Endometrial microvascular endothelial cells (primary cell): ENCODE results near the gene CTSF. TPM values are rescaled to one million over a fixed set of nuclear protein-coding genes. Genes with fewer than 3 reads are reported as not detected.
"Not testable (repeated sequence)": the region's sequence is repeated elsewhere in the genome, so short reads cannot be mapped to it uniquely, and the experiment has no call there.

Experiments used
- in situ Hi-C: cut with HindIII; loops from 2 replicates; pipeline ENCODE4 v1.10.0; 2017; ENCODE audit warnings: low sequenced_read_pairs, low pct_unique_long_range_greater_than_20kb; ENCODE audit errors: inconsistent ontology term
- total RNA-seq: library from RNA; depleted of rRNA; stranded (reverse); fragments of >200 nt; gene quantifications from one replicate; pipeline ENCODE4 v1.2.3, GENCODE V29; 2015; ENCODE audit errors: inconsistent ontology term

CTSF gene
- total RNA-seq, 1 donor from 2014 or later = 17.6 TPM

DNA sequence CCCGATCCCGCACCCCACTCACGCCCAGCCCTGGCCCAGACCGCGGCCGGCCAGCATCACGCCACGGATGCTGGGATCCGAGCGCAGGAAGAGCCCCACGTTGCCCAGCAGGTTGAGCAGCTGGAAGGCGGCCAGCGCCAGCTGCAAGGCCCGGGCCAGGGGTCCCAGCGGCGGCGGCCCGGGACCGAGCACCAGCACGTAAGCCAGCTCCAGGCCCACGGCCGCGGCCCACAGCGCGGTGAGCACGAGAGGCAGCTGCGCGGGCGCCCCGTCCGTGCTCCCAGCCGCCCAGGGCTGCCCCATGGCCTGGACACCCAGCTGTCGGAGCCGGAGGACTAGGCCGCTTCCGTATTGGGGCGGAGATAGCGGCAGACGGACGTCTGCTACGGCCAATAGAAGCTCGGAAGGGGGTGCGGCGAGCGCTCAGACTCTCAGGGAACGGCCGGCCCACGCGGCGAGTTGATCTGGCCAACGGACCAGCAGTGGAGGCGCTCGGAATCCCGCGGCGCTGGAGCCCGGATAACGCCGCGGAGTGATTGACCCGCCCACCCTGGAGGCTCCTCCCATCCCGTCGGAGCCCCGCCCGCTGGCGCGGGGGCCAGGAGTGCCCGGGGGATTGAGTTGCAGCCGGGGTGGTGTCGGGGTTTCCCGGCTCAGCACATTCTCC is 22.6 kb downstream of the CTSF start, which contains the start of gene ZDHHC24:
Gene ZDHHC24, minus strand, starts transcription at position 348 of the 667 bp plus-strand sequence. Its CDS starts 45 bp downstream, at position 303.
- in situ Hi-C loops = no loop called here

DNA sequence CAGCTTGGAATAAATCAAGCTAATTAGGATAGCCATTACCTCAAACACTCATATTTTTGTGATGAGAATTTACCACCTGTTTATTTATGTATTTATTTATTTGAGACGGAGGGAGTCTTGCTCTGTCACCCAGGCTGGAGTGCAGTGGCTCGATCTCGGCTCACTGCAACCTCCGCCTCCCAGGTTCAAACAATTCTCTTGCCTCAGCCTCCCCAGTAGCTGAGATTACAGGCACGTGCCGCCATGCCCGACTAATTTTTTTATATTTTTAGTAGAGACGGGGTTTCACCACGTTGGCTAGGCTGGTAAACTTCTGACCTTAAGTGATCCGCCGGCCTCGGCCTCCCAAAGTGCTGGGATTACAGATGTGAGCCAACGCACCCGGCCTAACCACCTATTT is 23.5 kb downstream of the CTSF start:
- in situ Hi-C loops = not testable (repeated sequence)

DNA sequence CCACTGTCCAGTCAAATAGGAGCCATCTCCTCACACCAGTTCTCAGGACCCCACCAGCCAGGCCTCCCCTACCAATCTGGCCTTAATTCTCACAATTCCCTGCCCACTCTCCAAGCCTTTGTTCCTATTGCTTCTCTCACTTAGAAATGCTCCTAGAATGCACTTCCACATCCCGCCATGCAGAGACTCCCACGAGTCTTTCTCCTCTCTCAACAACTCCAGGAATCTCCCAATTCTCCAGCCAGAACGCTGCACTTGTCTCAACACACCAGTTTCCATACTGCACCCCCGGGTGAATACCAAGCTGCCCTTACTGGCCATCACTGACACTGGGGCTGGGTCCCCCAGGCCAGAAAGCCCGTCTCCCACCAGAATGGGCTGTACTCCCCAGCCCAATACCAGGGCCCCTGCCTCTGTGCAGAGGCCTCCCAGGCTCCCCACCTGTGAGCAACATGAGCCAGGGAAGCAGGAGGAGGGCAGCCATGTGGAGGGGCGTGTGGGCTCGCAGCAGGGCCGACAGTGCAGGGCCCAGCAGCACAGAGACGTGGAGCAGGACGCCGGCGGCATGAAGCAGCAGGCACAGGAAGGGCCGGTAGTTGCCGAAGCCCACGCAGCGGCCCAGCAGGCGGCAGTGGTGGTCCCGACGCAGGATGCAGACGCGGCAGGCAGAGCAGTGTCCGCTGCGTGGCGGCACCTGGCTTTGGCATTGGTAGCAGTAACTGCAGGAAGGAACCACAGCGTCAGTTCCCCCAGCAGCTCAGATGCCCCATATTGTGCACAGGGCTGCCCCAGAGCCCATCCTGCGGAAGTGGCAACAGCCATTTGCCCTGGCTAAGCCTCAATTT is 24.9 kb downstream of the CTSF start:
- in situ Hi-C loops = no loop called here

DNA sequence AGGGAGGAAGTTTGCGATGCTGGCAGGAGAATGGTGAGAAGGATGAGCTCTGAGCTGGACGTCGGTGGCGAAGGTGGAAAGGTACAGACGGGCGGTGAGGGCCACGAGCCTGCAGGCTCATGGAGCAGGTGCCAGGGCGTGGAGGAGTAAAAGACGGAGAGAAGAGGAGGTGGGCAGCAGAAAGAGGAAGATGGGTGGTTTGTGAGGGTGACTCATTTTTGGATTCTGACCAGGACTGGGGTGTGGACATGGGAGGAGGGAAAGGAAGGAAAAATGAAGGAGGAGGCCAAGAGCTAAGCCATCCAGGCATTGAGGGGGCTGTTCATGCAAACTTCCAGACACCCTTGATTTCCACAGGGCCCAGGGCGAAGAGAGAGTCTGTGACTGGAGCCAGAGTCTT is 26.0 kb downstream of the CTSF start:
- in situ Hi-C loops = no loop called here

DNA sequence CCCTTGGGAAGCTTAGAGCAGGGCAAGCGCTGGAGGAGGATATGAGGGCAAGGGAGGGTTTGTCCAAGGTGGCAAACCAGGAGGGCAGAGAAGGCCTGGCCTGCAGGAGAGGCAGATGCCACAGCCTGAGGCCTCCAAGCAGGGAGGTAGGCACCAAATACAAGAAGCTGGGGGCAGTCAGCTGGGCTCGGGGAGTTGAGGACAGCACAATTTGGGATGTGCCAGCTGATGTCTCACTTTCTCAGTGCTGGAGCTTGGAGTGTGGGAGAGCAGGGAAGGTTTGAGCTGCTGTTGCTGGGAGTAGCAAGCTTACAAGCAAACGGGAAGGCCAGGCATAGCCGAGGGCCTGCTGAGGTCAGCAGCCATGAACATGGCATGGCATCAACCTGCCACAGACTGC is 26.5 kb downstream of the CTSF start:
- in situ Hi-C loops = no loop called here

DNA sequence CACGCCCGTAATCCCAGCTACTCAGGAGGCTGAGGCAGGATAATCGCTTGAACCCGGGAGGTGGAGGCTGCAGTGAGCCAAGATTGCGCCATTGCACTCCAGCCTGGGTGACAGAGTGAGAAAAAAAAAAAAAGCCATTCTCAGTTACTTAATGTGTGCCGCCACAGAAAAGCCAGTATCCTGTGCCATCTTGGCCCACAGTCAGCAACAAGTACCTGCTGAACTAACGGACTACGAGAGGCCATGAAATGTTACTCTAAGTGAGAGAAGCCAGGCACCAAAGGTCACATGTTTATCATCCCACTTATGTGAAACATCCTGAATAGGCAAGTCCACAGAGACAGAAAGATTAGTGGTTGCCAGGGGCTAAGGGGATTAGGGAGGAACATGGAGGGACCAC is 27.8 kb downstream of the CTSF start:
- in situ Hi-C loops = not testable (repeated sequence)

DNA sequence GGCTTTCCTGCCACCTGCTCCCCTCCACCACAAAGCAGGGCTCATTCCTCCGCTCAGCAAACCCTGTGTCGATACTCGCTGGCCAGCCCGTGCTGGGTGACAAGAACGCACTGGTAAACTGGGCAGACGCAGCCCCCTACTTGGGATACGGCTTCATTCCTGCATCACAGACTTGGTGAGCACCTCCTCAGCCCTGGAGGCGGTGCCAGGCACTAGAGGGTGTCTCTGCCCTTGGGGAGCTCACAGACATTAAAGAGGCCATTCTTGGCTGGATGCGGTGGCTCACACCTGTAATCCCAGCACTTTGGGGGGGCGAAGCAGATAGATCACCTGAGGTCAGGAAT is 28.6 kb downstream of the CTSF start:
- in situ Hi-C loops = no loop called here

DNA sequence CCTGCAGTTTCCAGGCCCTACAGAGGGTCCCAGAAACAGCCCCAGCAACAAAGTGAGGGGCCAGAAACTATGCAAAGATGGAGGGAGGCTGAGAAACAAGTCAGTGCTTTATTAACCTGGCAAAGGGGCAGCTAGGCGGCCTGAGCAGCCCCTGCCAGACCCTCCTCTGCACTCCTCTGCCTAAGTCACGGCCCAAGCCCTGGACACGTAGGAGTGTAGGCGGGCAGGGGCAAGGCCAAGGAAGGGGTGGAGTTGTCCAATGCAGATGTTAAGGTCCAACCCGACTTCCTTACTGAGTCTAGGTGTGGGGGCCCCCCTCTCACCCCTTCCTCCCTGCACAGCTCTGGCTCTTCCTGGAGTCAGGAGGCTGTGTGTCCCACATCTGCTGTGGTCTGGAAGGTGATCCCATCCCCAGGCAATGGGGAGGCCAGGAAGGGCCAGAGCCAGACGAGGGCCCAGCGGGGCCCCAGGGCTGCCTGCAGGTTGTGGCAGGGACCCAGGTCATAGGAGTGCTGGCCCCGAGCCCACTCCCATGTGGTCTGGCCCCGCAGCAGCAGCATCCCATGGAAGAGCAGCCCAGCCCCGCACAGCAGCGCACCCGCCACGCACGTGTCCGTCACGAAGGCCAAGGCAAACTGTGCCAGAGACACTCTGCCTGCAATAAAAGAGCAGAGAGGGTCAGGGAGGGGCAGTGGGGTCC is 29.1 kb downstream of the CTSF start:
- in situ Hi-C loops = no loop called here

DNA sequence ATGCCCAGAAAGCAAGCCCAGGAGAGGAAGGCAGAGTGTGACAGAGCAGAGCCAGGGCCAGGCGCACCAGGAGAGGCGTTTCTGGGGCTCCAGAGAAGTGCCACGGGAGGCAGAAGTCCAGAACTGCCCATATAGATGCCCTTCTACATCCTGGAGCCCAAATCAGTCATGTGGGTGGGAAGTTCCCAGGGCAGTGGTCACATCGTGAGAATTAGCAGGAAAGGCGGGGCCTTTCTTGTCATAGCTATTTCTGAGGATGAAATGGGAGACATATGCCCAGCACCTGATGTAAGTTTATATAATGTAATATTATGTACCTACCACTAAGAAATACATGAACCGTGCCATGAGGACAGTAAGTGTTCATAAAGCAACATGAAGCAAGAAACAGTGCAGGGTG is 35.6 kb downstream of the CTSF start:
- in situ Hi-C loops = no loop called here

DNA sequence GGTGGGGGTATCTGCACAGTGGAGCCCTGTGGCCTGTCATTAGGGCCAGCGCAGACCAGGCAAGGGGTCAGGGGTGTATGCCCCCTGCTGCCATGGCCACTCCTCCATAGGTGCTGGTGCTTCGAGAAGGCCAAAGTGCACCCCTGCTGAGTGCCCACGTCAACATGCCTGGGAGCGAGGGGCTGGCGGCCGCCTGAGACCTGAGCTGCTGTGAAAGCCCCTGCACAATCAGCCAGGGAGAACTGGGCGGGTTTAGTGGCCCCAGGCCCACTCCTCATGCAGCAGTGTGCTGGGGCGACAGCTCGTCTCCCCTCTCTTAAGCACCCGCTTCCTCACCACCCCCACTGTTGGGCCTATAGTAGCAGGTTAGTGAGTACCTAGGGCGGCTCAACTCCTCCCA is 36.6 kb downstream of the CTSF start:
- in situ Hi-C loops = no loop called here

DNA sequence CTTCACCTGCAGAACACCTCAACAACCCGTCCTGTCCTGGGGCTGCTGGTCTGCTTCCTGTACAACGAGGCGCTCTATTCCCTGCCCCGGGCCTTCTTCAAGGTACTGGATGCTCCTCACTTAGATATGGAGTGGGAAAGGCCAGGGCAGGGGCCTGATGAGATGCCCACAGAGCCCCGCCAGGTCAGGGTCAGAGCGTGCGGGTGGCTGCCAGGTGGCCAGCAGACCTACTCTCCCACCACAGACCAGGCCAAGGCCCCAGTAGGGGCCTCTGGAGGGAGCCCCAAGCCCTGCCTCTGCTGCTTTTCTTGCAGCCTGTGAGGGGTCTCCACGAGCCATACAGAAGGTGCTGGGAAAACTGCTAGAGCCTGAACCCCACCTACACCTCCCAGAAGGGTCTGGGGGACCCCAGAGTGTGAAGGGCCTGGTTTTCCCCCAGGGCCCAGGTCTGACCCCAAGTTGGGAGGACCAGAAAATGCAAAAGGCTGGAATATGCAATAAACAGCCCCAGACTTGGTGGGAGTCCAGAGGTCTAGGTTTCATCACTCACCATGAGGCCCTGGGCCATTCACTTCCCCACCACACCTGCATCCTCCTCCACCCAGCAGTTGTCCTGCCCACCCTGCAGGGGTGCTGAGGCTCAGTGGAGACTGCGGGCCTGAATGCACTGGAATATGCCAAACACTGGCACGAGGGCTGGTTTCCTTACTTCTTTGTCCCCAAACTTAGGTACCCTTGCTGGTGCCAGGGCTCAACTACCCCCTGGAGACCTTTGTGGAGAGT is 37.3 kb downstream of the CTSF start:
- in situ Hi-C loops = no loop called here

DNA sequence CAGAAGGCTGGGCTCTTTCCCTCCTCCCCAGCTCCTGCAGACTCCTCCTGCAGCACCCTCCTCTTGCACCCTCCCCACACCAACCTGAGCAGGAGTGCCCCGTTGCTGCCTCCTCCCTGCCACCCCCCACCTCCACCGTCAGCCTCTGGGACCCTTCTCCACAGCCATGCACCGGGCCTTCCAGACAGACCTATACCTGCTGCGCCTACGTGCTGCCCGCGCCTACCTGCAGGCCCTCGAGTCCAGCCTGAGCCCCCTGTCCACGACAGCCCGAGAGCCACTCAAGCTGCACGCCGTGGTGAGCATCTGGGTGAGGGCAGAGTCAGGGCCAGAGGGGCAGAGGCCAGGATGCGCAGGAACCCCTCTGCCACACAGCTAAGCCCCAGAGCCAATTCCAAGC is 38.8 kb downstream of the CTSF start:
- in situ Hi-C loops = no loop called here

DNA sequence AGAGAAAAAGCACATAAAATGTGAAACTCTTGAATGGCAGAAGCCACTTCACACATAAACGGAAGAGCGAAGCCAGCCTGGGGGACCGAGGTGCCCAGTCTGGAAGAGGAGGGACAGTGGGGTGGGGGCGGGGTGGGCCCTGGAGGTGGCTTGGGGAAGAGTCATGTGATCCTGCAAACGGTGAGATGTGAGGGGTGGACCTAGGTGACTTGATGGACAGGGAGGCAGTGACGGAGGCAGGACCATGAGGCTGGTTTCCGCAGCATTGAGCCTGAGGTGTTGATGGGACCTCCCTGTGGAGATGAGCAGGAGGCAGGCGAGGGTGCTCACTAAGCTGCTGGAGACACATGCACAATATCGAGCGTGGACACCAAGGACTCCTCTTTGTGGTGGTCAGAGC is 39.3 kb downstream of the CTSF start:
- in situ Hi-C loops = no loop called here

DNA sequence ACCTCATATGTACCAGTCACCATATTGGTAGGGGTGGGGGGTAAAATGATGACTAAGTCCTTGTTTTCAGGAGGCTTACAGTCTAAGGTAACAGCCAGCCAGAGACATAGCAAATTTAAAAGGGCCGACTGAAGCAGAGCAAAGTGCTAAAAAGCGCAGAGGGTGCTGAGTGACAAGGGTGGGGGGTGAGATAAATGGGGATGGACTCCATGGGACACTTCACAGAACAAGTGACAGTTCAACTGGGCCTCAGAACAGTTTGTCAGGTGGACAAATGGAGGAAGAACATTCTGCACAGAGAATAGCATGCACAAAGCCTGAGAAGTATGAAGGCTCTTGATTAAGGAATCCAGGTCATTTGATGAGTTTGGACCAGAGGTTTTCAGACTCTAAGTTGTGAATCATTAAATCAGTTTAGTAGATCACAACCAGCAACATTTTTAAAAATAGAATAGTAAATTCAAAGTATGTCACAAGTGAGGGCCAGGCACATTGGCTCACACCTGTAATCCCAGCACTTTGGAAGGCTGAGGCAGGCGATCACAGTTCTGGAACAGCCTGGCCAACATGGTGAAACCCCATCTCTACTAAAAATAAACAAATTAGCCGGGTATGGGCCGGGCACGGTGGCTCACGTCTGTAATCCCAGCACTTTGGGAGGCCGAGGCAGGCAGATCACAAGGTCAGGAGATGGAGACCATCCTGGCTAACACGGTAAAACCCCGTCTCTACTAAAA is 43.9 kb downstream of the CTSF start:
- in situ Hi-C loops = no loop called here

DNA sequence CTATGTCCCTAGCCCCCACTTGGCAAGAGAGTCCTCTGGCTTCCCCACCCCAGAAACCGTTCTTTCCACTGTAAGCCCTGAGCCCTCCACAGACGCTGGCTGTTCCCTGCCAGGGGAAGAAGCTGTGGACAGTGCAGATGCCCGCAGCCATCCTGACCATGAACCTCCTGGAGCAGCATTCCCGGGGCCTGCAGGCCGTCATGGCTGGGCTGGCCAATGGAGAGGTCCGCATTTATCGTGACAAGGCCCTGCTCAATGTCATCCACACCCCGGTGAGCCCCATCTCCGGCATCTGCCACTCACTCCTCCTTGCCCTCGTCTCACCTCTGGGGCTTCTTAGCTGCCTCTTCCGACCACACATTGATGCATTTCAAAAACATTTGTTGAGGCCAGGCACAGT is 44.8 kb downstream of the CTSF start:
- in situ Hi-C loops = no loop called here
